HepG2 (cell line): ENCODE results near the gene FRMD4A. TPM values are rescaled to one million over a fixed set of nuclear protein-coding genes. Genes with fewer than 3 reads are reported as not detected.

Experiments
- ATAC-seq: fragments of 200-7000 bp; cut with Tn5 transposase; 3 replicates; pipeline ENCODE4 v1.9.1; 2020; ENCODE audit warnings: mild to moderate bottlenecking, moderate library complexity
- BruUV-seq: library from RNA; stranded (reverse); fragments of 400-500 nt; replicated peaks from 2 replicates; lab custom pipeline; 2021; lab: Mats Ljungman, UMichigan
- CTCF ChIA-PET: fragments of 300-600 bp; formaldehyde crosslinking; extraction: SDS; loops from one replicate; lab custom pipeline; 2021; ENCODE audit warnings: low total read pairs, inconsistent platforms, low intra/inter-chr PET ratio; lab: Yijun Ruan, JAX
- POLR2A ChIA-PET: fragments of 350-600 bp; sonication (Branson Sonifier 250); formaldehyde crosslinking; loops from one replicate; lab custom pipeline; 2020; ENCODE audit warnings: antibody characterized with exemption, inconsistent platforms; lab: Yijun Ruan, JAX
- DNase-seq: peaks from one replicate; pipeline ENCODE4 v3.0.0-alpha.2; 2015; ENCODE audit warnings: low spot score
- FAIRE-seq: peaks from 3 replicates; lab custom pipeline; 2011; peaks lifted over from hg19 to GRCh38; lab: Jason Lieb, UNC
- H2AFZ ChIP-seq: one replicate; pipeline ENCODE4 v1.6.1; 2011; ENCODE audit warnings: low read length, inconsistent platforms
- H3K27ac ChIP-seq: fragments of 300-600 bp; 3 replicates; pipeline ENCODE4 v1.8.0; 2011; ENCODE audit warnings: mixed run types, mild to moderate bottlenecking, mixed read lengths, low read length, inconsistent platforms; ENCODE audit not compliant: insufficient read depth; ENCODE audit errors: extremely low read length
- H3K27me3 ChIP-seq, 2 experiments: fragments of 200-600 bp in 1 of 2; 2 replicates in 1 of 2; 3 replicates in 1 of 2; pipeline versions ENCODE4 v1.6.0 to v1.8.0; 2011; ENCODE audit warnings: low read length in 2 of 2, mild to moderate bottlenecking in 2 of 2, moderate library complexity in 2 of 2, inconsistent platforms in 1 of 2; ENCODE audit not compliant: insufficient read depth in 2 of 2, control insufficient read depth in 1 of 2
- H3K36me3 ChIP-seq, 2 experiments: fragments of 200-600 bp in 1 of 2; replicated peaks in 1 of 2; 2 replicates in 1 of 2; 3 replicates in 1 of 2; pipeline versions ENCODE4 v1.5.1 to v1.8.0; 2011; ENCODE audit warnings: low read length in 2 of 2, inconsistent platforms in 1 of 2; ENCODE audit not compliant: insufficient read depth in 2 of 2, control insufficient read depth in 1 of 2
- H3K4me1 ChIP-seq: 2 replicates; pipeline ENCODE4 v1.5.1; 2012; ENCODE audit warnings: low read length, inconsistent platforms; ENCODE audit not compliant: insufficient read depth
- H3K4me2 ChIP-seq: 2 replicates; pipeline ENCODE4 v1.6.0; 2011; ENCODE audit warnings: low read depth, low read length, inconsistent platforms
- H3K4me3 ChIP-seq, 3 experiments: fragments of 200-600 bp in 1 of 3; sonication (generic), shearing (Covaris generic) in 1 of 3; replicated peaks in 1 of 3; 2 replicates each; pipeline ENCODE4 v1.5.1; 2011 to 2016; ENCODE audit warnings: low read length in 3 of 3, inconsistent platforms in 2 of 3, low read depth in 2 of 3, mild to moderate bottlenecking in 2 of 3, control low read depth in 1 of 3, mixed read lengths in 1 of 3; ENCODE audit not compliant: insufficient read depth in 1 of 3
- H3K79me2 ChIP-seq: one replicate; pipeline ENCODE4 v1.6.1; 2011; ENCODE audit warnings: low read length, inconsistent platforms; ENCODE audit not compliant: insufficient read depth
- H3K9ac ChIP-seq: 2 replicates; pipeline ENCODE4 v1.6.0; 2011; ENCODE audit warnings: mild to moderate bottlenecking, low read depth, low read length, inconsistent platforms; ENCODE audit not compliant: insufficient read depth
- H3K9me3 ChIP-seq: 2 replicates; pipeline ENCODE4 v1.5.1; 2012; ENCODE audit warnings: mild to moderate bottlenecking, low read length
- H4K20me1 ChIP-seq: 2 replicates; pipeline ENCODE4 v1.6.0; 2011; ENCODE audit warnings: inconsistent platforms, mild to moderate bottlenecking, low read length, moderate library complexity; ENCODE audit not compliant: insufficient read depth
- KLF6 ChIP-seq: IDR thresholded peaks from 2 replicates; pipeline ENCODE4 v1.8.0; 2016; ENCODE audit warnings: missing biosample characterization, missing genetic modification reagents
- POLR2AphosphoS2 ChIP-seq: IDR thresholded peaks from 2 replicates; pipeline ENCODE4 v1.6.1; 2011; ENCODE audit warnings: low read depth, low read length, improper control_type of control experiment
- ZNF562 ChIP-seq: sonication (generic); formaldehyde crosslinking; IDR thresholded peaks from 2 replicates; pipeline ENCODE4 v1.8.0; 2022; ENCODE audit warnings: missing genetic modification reagents, borderline replicate concordance
- ZNF605 ChIP-seq: sonication (generic); formaldehyde crosslinking; IDR thresholded peaks from 2 replicates; pipeline ENCODE4 v1.8.0; 2022; ENCODE audit warnings: mild to moderate bottlenecking, missing genetic modification reagents
- ZNF644 ChIP-seq: IDR thresholded peaks from 2 replicates; pipeline ENCODE4 v1.6.1; 2016; ENCODE audit warnings: low read depth
- WGBS: methylation state at CpG from one replicate; pipeline ENCODE4 v1.1.6; 2017; ENCODE audit warnings: low lambda C conversion rate; 5-methylcytosine and 5-hydroxymethylcytosine counted together
- in situ Hi-C: cut with HindIII; loops from 2 replicates; pipeline ENCODE4 v1.10.0; 2017; ENCODE audit warnings: low pct_unique_long_range_greater_than_20kb; ENCODE audit not compliant: extremely low pct_ligation_motif_present
- intact Hi-C: fragments of 100-400 bp; cut with micrococcal nuclease; formaldehyde crosslinking; loops from one replicate; pipeline ENCODE4 v1.10.0; 2022; ENCODE audit not compliant: unreplicated experiment
- polyA plus RNA-seq, 8 experiments: library from polyadenylated mRNA; depleted of rRNA in 3 of 8; stranded (reverse) in 7 of 8; unstranded in 1 of 8; fragments of >200 nt; fragmentation: Illumina TruSeq in 4 of 8; extraction: Trizol in 4 of 8; gene quantifications; 2 replicates each; pipeline versions ENCODE4 v1.2.1 to v1.2.3, GENCODE V29; 2011 to 2016; ENCODE audit warnings: low read depth in 4 of 8, missing spikeins in 1 of 8, mixed read lengths in 1 of 8; ENCODE audit not compliant: insufficient read depth in 1 of 8
- total RNA-seq, 5 experiments: library from RNA; depleted of rRNA; stranded (reverse); fragments of >200 nt; fragmentation: Illumina TruSeq; extraction: Trizol; gene quantifications; 2 replicates each; pipeline ENCODE4 v1.2.3, GENCODE V29; 2016; ENCODE audit warnings: low read depth in 1 of 5
- TF ChIP-seq, protein P1 (sequence below): IDR thresholded peaks from 2 replicates; pipeline ENCODE4 v1.6.1; 2016; ENCODE audit warnings: low read depth, missing genetic modification reagents, missing compliant biosample characterization
- TF ChIP-seq, protein P2 (sequence below), 2 experiments: sonication (generic) in 1 of 2; formaldehyde crosslinking in 1 of 2; IDR thresholded peaks; 2 replicates each; pipeline versions ENCODE4 v1.5.1 to v1.6.1; 2011 to 2020; ENCODE audit warnings: borderline replicate concordance in 1 of 2, low read depth in 1 of 2, low read length in 1 of 2, mild to moderate bottlenecking in 1 of 2, missing genetic modification reagents in 1 of 2, moderate library complexity in 1 of 2

Gene FRMD4A
- total and polyA plus RNA-seq, 2 of the 13 experiments (the other 11 are each of a cell fraction or from before 2014, with no cell fraction given) = 0.09 to 0.26 TPM

GRCh38 chr10:13928451-13928850 is 402.3 kb downstream of the FRMD4A start:
- H3K9ac ChIP-seq = no peak overlapping the region
- no peaks in the 10 kb centered on the region for H3K9me3 ChIP-seq
- H3K27me3 ChIP-seq = peaks cover 2 to 8% of the 10 kb centered on the region in 2 experiments; a peak in 2 of 5 replicates
- H3K79me2 ChIP-seq = no peaks in the 10 kb centered on the region
- H3K27ac ChIP-seq = no peak overlapping the region
- FAIRE-seq = no peak
- in situ Hi-C loops = no loop called here
- DNase-seq = no peak
- no peak overlapping the region for H3K4me3 ChIP-seq
- 2% methylated on average over 3 of the region's 3 CpGs for WGBS
- TF ChIP-seq ZNF644 (CRISPR knock-in tag) = no peak
- TF ChIP-seq, protein P1, sequence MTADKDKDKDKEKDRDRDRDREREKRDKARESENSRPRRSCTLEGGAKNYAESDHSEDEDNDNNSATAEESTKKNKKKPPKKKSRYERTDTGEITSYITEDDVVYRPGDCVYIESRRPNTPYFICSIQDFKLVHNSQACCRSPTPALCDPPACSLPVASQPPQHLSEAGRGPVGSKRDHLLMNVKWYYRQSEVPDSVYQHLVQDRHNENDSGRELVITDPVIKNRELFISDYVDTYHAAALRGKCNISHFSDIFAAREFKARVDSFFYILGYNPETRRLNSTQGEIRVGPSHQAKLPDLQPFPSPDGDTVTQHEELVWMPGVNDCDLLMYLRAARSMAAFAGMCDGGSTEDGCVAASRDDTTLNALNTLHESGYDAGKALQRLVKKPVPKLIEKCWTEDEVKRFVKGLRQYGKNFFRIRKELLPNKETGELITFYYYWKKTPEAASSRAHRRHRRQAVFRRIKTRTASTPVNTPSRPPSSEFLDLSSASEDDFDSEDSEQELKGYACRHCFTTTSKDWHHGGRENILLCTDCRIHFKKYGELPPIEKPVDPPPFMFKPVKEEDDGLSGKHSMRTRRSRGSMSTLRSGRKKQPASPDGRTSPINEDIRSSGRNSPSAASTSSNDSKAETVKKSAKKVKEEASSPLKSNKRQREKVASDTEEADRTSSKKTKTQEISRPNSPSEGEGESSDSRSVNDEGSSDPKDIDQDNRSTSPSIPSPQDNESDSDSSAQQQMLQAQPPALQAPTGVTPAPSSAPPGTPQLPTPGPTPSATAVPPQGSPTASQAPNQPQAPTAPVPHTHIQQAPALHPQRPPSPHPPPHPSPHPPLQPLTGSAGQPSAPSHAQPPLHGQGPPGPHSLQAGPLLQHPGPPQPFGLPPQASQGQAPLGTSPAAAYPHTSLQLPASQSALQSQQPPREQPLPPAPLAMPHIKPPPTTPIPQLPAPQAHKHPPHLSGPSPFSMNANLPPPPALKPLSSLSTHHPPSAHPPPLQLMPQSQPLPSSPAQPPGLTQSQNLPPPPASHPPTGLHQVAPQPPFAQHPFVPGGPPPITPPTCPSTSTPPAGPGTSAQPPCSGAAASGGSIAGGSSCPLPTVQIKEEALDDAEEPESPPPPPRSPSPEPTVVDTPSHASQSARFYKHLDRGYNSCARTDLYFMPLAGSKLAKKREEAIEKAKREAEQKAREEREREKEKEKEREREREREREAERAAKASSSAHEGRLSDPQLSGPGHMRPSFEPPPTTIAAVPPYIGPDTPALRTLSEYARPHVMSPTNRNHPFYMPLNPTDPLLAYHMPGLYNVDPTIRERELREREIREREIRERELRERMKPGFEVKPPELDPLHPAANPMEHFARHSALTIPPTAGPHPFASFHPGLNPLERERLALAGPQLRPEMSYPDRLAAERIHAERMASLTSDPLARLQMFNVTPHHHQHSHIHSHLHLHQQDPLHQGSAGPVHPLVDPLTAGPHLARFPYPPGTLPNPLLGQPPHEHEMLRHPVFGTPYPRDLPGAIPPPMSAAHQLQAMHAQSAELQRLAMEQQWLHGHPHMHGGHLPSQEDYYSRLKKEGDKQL (CRISPR knock-in tag) = no peak
- TF ChIP-seq ZNF605 (CRISPR knock-in tag) = no peak
- TF ChIP-seq POLR2AphosphoS2 = no peak
- no peak for TF ChIP-seq KLF6
- TF ChIP-seq, protein P2, sequence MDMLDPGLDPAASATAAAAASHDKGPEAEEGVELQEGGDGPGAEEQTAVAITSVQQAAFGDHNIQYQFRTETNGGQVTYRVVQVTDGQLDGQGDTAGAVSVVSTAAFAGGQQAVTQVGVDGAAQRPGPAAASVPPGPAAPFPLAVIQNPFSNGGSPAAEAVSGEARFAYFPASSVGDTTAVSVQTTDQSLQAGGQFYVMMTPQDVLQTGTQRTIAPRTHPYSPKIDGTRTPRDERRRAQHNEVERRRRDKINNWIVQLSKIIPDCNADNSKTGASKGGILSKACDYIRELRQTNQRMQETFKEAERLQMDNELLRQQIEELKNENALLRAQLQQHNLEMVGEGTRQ (IDR thresholded peaks at IDR 0.05; ENCODE audit: low read depth, low read length) = no peak
- TF ChIP-seq, protein P2 (CRISPR knock-in tag; IDR thresholded peaks at IDR 0.05; ENCODE audit: borderline replicate concordance) = no peak
- no peak for TF ChIP-seq ZNF562 (CRISPR knock-in tag)
- H4K20me1 ChIP-seq = no peaks in the 10 kb centered on the region
- no peak for ATAC-seq
- ChIA-PET CTCF (no interaction called here), POLR2A (no interaction called here)
- H3K4me1 ChIP-seq = no peaks in the 10 kb centered on the region
- no peak overlapping the region for H2AFZ ChIP-seq
- no peak overlapping the region for H3K4me2 ChIP-seq
- BruUV-seq = no TSS peak
- intact Hi-C loops = no loop called here
- no peaks in the 10 kb centered on the region for H3K36me3 ChIP-seq
